ENCODE measurements around the gene GNAZ.
"Not testable (repeated sequence)": the region's sequence is repeated elsewhere in the genome, so short reads cannot be mapped to it uniquely, and the experiment has no call there.

DNA sequence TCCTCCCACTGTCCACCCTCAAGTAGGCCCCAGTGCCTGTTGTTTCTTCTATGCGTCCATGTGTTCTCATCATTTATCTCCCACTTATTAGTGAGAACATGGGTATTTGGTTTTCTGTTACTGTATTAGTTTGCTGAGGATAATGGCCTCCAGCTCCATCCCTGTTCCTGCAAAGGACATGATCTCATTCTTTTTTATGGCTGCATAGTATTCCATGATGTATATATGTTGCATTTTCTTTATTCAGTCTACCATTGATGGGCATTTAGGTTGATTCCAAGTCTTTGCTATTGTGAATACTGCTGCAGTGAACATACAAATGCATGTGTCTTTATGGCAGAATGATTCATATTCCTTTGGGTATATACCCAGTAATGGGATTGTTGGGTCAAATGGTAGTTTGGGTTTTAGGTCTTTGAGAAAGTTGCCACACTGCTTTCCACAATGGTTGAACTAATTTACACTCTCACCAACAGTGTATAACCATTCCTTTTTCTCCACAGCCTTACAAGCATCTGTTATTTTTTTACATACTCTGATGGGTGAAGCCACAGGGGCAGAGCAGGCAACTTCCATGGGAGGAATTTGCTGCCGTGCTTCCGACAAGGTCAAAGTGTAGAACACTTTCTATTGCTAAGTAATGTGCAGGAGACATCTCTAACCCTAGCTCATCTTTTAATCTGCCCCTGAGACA, 48.5 kb upstream of the GNAZ start:
- TF ChIP-seq JUN (IDR thresholded peaks at IDR 0.05); POLR2A (IDR thresholded peaks at IDR 0.05; ENCODE audit: low read length); ZNF302 (CRISPR knock-in tag; IDR thresholded peaks at IDR 0.05); RFX5 (IDR thresholded peaks at IDR 0.05); RNF2 (IDR thresholded peaks at IDR 0.05; ENCODE audit: borderline replicate concordance, low read depth); BHLHE40 (IDR thresholded peaks at IDR 0.05; ENCODE audit: low read depth, low read length); TP53 (CRISPR knock-in tag; IDR thresholded peaks at IDR 0.05); ZSCAN20 (CRISPR knock-in tag; IDR thresholded peaks at IDR 0.05): not testable (repeated sequence)
- TF ChIP-seq, protein P1, sequence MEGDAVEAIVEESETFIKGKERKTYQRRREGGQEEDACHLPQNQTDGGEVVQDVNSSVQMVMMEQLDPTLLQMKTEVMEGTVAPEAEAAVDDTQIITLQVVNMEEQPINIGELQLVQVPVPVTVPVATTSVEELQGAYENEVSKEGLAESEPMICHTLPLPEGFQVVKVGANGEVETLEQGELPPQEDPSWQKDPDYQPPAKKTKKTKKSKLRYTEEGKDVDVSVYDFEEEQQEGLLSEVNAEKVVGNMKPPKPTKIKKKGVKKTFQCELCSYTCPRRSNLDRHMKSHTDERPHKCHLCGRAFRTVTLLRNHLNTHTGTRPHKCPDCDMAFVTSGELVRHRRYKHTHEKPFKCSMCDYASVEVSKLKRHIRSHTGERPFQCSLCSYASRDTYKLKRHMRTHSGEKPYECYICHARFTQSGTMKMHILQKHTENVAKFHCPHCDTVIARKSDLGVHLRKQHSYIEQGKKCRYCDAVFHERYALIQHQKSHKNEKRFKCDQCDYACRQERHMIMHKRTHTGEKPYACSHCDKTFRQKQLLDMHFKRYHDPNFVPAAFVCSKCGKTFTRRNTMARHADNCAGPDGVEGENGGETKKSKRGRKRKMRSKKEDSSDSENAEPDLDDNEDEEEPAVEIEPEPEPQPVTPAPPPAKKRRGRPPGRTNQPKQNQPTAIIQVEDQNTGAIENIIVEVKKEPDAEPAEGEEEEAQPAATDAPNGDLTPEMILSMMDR (IDR thresholded peaks at IDR 0.05) = not testable (repeated sequence)
- TF ChIP-seq, protein P2, sequence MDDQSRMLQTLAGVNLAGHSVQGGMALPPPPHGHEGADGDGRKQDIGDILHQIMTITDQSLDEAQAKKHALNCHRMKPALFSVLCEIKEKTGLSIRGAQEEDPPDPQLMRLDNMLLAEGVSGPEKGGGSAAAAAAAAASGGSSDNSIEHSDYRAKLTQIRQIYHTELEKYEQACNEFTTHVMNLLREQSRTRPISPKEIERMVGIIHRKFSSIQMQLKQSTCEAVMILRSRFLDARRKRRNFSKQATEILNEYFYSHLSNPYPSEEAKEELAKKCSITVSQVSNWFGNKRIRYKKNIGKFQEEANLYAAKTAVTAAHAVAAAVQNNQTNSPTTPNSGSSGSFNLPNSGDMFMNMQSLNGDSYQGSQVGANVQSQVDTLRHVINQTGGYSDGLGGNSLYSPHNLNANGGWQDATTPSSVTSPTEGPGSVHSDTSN (IDR thresholded peaks at IDR 0.05) = not testable (repeated sequence)
- TF ChIP-seq, protein P3, sequence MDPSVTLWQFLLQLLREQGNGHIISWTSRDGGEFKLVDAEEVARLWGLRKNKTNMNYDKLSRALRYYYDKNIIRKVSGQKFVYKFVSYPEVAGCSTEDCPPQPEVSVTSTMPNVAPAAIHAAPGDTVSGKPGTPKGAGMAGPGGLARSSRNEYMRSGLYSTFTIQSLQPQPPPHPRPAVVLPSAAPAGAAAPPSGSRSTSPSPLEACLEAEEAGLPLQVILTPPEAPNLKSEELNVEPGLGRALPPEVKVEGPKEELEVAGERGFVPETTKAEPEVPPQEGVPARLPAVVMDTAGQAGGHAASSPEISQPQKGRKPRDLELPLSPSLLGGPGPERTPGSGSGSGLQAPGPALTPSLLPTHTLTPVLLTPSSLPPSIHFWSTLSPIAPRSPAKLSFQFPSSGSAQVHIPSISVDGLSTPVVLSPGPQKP (IDR thresholded peaks at IDR 0.05; ENCODE audit: low read depth, low read length) = not testable (repeated sequence)
- TF ChIP-seq, protein P4, sequence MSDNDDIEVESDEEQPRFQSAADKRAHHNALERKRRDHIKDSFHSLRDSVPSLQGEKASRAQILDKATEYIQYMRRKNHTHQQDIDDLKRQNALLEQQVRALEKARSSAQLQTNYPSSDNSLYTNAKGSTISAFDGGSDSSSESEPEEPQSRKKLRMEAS (IDR thresholded peaks at IDR 0.05) = not testable (repeated sequence)

Data from A549 (cell line).